HG02763 (cell line): ENCODE data around the gene CNTNAP4.

ENCODE experiments used
- ATAC-seq: cut with Tn5 transposase; IDR thresholded peaks from one replicate; pipeline ENCODE4 v1.9.1; 2021; ENCODE audit warnings: mild to moderate bottlenecking, moderate library complexity; ENCODE audit not compliant: unreplicated experiment

The CNTNAP4 gene

GRCh38 chr16:76387994-76388393 is 110.8 kb downstream of the CNTNAP4 start:
- ATAC-seq, result no peak

DNA sequence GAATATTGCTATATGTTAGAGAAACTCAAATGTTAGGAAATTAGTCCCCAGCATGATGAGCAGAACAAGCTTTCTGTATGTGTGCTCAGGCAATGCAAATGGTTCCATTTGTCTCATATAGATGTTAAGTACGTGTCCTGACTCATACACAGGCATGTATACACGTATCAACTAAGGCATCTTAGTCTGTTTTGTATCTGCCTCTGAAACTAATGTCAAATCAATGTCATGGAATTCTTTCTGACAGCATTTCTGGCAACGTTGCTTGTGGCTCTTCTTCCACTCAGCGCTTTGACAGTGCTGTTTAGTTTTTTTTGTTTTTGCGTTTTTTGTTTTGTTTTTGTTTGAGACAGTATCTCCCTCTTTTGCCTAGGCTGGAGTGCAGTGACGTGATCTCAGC is 111.9 kb downstream of the CNTNAP4 start:
- ATAC-seq, result no peak

DNA sequence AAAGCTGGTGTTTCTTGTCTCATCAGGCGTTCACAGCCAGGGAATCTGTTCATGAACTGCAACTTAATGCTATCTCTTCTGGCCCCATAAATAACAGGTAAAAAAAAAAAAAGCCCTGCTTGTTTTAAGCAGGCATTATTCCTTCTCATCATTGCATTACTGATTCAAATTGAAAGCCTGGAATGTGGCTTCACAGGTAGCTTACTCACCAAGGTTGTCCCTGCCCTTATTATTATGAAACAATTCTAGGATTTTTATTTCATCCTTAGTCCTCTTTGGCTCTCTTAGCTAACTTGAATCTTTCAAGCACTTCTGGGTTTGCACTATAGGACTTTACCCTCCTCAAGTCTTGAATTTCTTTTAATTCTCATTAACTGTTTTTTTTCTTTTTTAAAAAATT is 113.3 kb downstream of the CNTNAP4 start:
- no peak for ATAC-seq

DNA sequence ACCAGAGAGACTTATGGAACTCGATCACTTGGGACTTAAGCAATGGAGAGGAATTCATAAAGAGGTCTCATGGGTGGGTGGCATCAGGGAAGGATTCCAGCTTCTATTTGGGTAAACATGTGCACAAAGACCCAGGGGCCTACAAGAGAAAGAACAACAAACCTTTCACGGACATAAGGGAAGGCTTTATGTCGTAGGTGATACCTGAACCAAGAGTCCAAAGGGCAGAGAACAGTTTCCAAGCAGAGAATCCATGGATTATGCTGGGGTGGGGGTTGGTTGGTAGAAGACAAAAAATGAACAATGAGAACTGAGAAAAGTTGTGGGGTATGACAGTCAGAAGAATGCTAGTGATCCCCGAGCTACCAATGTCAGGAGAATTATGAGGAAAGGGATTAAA is 119.8 kb downstream of the CNTNAP4 start:
- no peak for ATAC-seq

DNA sequence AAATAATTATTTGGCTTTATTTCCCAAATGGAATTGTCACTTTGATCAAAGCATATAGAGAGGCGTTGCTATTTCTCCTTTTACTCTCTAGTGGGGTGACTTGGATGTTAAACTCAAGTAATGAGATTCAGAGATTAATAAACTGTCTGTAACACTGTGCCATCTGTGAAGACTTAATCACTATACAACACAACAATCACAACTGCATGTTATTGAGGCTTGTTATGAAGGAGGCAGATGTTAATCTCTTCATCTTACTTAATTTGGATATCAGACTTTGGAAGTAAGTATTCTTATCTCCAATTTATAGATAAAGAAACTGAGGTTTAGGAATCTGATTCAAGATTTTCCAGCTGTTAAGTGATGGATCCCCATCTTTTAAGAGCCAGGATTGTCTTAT is 132.5 kb downstream of the CNTNAP4 start:
- ATAC-seq, result no peak

GRCh38 chr16:76421571-76421970 is 144.4 kb downstream of the CNTNAP4 start:
- ATAC-seq, result no peak

- no peak for ATAC-seq
Observed at GRCh38 chr16:76428858-76429257, 151.7 kb downstream of the CNTNAP4 start.

GRCh38 chr16:76441391-76441790 is 164.2 kb downstream of the CNTNAP4 start:
- ATAC-seq, result no peak

GRCh38 chr16:76441876-76442275 is 164.7 kb downstream of the CNTNAP4 start:
- ATAC-seq, result no peak

- ATAC-seq, result no peak
Observed at GRCh38 chr16:76443973-76444372, 166.8 kb downstream of the CNTNAP4 start.

DNA sequence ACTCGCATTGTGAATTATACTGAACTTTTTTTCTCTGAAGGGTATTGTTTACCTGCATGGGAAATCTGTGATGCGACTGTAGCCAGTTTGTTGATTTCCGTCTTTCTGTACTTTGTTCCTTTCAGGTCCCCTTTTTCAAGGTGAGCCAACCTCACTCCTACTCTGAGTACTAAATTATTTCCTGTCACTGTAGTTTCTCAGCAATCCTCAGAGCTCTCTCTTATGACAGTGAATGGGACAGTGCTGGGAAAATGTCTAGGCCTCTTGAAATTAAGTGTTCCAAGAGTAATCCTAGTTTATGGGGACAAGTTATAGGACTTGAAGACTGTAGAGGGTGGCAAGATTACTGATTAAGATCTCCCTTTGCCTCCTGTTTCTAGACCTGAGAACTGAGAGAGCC is 167.6 kb downstream of the CNTNAP4 start:
- no peak for ATAC-seq

DNA sequence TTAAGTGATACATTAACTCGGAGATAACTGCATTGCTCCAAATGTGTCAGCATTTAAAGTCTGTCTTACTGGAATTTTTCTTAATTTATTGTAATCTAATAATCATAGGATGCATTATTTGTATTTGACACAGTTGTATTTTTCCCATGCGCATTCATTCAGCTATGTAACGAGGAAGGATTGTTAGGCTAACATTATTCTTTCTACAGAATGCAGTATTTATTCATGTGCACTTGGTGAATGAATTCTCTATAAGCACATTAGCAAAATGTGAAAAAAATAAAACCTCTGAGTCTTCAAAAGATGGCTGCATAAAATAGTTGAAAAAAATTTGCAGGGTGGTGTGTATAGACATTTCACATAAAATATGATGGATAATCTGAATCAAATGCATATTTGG is 168.6 kb downstream of the CNTNAP4 start:
- no peak for ATAC-seq

GRCh38 chr16:76446251-76446650 is 169.1 kb downstream of the CNTNAP4 start:
- ATAC-seq, result no peak

DNA sequence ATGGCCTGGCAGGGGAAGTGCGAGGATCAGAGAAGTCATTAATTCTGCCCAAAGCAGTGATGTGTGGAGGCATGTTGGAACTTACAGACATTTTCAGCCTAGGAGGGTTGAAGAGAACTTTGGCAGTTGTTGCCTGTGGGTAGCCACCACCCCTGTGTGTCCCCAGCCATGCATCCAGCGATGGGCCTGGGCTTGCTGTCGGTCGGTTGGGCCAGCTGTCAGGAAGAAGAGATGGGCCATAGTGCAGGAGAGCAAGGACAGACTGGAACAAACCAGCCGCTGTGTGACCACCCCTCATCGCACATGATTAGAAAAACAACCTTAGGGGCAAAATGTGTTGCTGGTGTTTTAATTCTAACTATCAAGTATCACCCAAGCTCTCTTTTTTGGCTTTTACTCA is 173.7 kb downstream of the CNTNAP4 start:
- no peak for ATAC-seq

DNA sequence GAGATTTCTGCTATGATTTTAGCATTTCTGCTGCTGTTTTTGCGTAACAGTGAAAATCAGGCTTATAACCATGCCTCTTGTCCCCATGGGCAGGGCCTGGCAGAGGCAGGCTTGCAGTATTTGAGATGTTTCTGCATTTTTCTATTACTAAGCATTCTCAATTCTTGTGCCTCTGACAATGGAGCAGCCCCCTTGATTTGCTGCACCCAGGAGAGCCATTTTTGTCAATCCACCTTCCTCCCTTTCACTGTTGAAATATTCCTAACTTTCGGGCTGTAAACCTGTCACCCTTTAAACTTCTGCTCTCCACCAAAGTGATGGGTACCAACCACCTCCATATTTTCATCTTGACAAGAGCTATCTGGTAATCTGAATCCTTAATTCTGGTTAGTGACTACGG is 178.1 kb downstream of the CNTNAP4 start:
- ATAC-seq, result no peak

DNA sequence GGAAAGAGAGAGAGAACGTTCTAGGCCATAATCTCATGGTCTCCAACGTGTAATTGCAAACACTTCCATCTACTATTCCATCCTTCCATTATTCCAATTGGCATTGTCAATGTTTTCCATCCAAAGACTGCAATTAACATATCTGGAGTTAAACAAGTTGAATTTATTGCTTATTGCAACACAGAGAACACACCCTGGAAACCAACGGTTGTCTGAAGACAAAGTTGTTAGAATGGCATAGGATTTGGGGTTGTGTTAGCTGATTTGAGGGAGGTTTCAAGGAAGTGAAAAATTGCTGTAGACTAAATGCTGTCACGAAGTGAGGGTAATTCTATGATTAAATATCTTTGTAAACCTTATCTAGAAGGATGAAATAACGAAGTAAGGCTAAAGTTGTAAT is 178.8 kb downstream of the CNTNAP4 start:
- ATAC-seq, result no peak

- no peak for ATAC-seq
Observed at GRCh38 chr16:76459111-76459510, 181.9 kb downstream of the CNTNAP4 start.

GRCh38 chr16:76461836-76462235 is 184.6 kb downstream of the CNTNAP4 start:
- ATAC-seq, result no peak

DNA sequence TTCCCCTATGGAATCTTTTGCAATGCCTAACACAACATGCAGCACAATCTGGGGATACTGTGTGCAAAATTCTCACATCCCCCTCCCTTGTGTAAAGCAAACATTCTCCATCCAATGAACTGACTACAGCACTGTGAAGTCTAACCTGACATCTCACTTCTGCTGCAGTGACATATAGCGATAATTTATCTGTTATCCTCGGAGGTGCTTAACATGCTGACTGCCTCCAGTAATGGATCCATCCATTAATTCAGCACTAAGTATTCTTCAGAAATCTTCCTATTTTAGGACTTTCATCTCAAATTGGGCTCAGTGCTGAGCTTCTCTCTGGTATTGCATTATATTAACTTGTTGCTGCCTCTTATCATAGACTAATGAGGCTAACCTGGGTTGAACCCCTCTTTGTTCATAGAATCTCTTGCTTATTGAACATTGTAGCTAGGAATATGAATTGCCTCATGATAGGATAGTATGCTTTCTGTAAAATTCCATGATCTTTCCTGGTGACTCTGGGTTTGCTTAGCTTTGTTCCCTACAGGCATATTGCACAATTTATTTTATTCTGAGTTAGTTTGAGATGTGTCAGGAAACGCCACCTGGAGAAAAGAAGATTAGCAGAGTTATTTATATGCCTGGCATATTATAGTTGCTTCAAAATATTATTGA is 187.9 kb downstream of the CNTNAP4 start:
- no peak for ATAC-seq

DNA sequence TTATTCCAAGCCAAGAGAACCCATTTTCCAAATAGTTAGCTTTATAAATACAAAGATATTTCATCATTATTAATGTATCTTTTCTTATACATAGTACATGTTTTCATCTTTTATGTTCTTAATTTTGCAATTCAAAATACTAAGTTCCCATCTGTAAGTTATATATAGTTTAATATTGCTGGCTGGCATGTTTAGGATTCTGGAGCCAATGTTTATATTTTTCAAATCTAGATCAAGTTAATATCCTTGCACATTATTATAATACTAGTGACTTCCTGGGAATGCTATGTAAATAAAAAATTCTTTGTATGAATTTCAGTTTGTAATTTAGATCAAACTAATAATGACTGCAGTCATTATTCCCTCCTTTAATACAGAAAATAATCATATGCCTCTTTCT is 189.7 kb downstream of the CNTNAP4 start:
- no peak for ATAC-seq

GRCh38 chr16:76474048-76474447 is 196.8 kb downstream of the CNTNAP4 start:
- ATAC-seq, result no peak

- ATAC-seq, result no peak
Observed at GRCh38 chr16:76478105-76478504, 200.9 kb downstream of the CNTNAP4 start.

GRCh38 chr16:76483307-76483909 is 206.2 kb downstream of the CNTNAP4 start:
- no peak for ATAC-seq
